GM12878 (cell line): Measurements from ENCODE around the gene DIAPH3. TPM values are rescaled to one million over a fixed set of nuclear protein-coding genes. Genes with fewer than 3 reads are reported as not detected.

Experiments
- ATAC-seq: fragments of 200-7000 bp; cut with Tn5 transposase; 3 replicates; pipeline ENCODE4 v1.9.1; 2020; ENCODE audit warnings: mild to moderate bottlenecking, moderate library complexity
- BruUV-seq: library from RNA; stranded (reverse); fragments of 400-500 nt; replicated peaks from 2 replicates; lab custom pipeline; 2021; lab: Mats Ljungman, UMichigan
- CTCF ChIA-PET: fragments of 300-600 bp; sonication (Branson Sonifier 250); formaldehyde crosslinking; extraction: SDS; loops from one replicate; lab custom pipeline; 2021; ENCODE audit warnings: inconsistent platforms; lab: Yijun Ruan, JAX
- POLR2A ChIA-PET: fragments of 350-600 bp; formaldehyde crosslinking; extraction: SDS; loops from one replicate; lab custom pipeline; 2021; ENCODE audit warnings: inconsistent platforms; lab: Charles Lee
- RAD21 ChIA-PET: fragments of 300-600 bp; sonication (Branson Sonifier 250); formaldehyde crosslinking; loops from one replicate; lab custom pipeline; 2023; ENCODE audit warnings: antibody characterized with exemption; ENCODE audit not compliant: unreplicated experiment; lab: Charles Lee
- SMC1A ChIA-PET: fragments of 300-600 bp; sonication (Branson Sonifier 250); formaldehyde crosslinking; loops from one replicate; lab custom pipeline; 2023; ENCODE audit not compliant: unreplicated experiment, uncharacterized antibody; lab: Charles Lee
- DNase-seq: peaks from one replicate; pipeline ENCODE4 v3.0.0-alpha.2; 2011; ENCODE audit warnings: low read depth, low spot score
- FAIRE-seq: peaks from 3 replicates; lab custom pipeline; 2011; peaks lifted over from hg19 to GRCh38; lab: Jason Lieb, UNC
- H2AFZ ChIP-seq: 2 replicates; pipeline ENCODE4 v1.6.0; 2011; ENCODE audit warnings: low read depth, low read length, control low read depth; ENCODE audit not compliant: control insufficient read depth
- H3K27ac ChIP-seq: 2 replicates; pipeline ENCODE4 v1.5.1; 2011; ENCODE audit warnings: control low read depth; ENCODE audit not compliant: control insufficient read depth, insufficient read depth
- H3K27me3 ChIP-seq, 2 experiments: replicated peaks in 1 of 2; 2 replicates each; pipeline versions ENCODE4 v1.6.0 to v1.6.1; 2011; ENCODE audit warnings: low read length in 1 of 2; ENCODE audit not compliant: control insufficient read depth in 2 of 2, insufficient read depth in 2 of 2
- H3K36me3 ChIP-seq, 2 experiments: 2 replicates each; pipeline ENCODE4 v1.5.1; 2011; ENCODE audit warnings: low read length in 1 of 2; ENCODE audit not compliant: control insufficient read depth in 2 of 2, insufficient read depth in 2 of 2
- H3K4me1 ChIP-seq: 2 replicates; pipeline ENCODE4 v1.6.1; 2011; ENCODE audit warnings: mild to moderate bottlenecking, low read length, moderate library complexity, mixed read lengths; ENCODE audit not compliant: control insufficient read depth, insufficient read depth
- H3K4me2 ChIP-seq: 2 replicates; pipeline ENCODE4 v1.6.0; 2011; ENCODE audit warnings: control low read depth; ENCODE audit not compliant: control insufficient read depth, insufficient read depth
- H3K4me3 ChIP-seq: fragments of 200-600 bp; sonication (generic); 2 replicates; pipeline ENCODE4 v1.5.1; 2016
- H3K79me2 ChIP-seq: 2 replicates; pipeline ENCODE4 v1.6.0; 2011; ENCODE audit warnings: low read length; ENCODE audit not compliant: control insufficient read depth, insufficient read depth
- H3K9ac ChIP-seq: 2 replicates; pipeline ENCODE4 v1.8.0; 2011; ENCODE audit warnings: low read length, control low read depth, mixed read lengths; ENCODE audit not compliant: control insufficient read depth, insufficient read depth
- H3K9me3 ChIP-seq: replicated peaks from 3 replicates; pipeline ENCODE4 v1.5.1; 2011; ENCODE audit warnings: mild to moderate bottlenecking, low read length; ENCODE audit not compliant: control insufficient read depth, insufficient read depth
- H4K20me1 ChIP-seq: 2 replicates; pipeline ENCODE4 v1.6.0; 2011; ENCODE audit not compliant: control insufficient read depth, insufficient read depth
- CEBPB ChIP-seq, 2 experiments: fragments of 150-350 bp in 1 of 2; IDR thresholded peaks; 2 replicates each; pipeline ENCODE4 v1.6.1; 2012 to 2014; ENCODE audit warnings: low read depth in 2 of 2, low read length in 2 of 2, borderline replicate concordance in 1 of 2, inconsistent platforms in 1 of 2
- CEBPZ ChIP-seq: fragments of 150-350 bp; IDR thresholded peaks from 2 replicates; pipeline ENCODE4 v1.6.1; 2016; ENCODE audit warnings: low read depth, low read length
- MEF2A ChIP-seq: IDR thresholded peaks from 2 replicates; pipeline ENCODE4 v1.6.1; 2011; ENCODE audit warnings: low read depth, mild to moderate bottlenecking, low read length, moderate library complexity; ENCODE audit not compliant: insufficient read depth
- MTA2 ChIP-seq: fragments of 450-650 bp; IDR thresholded peaks from 2 replicates; pipeline ENCODE4 v1.6.1; 2016; ENCODE audit warnings: low read depth, mild to moderate bottlenecking, moderate library complexity
- SMARCA5 ChIP-seq: fragments of 450-650 bp; IDR thresholded peaks from 2 replicates; pipeline ENCODE4 v1.6.1; 2017; ENCODE audit warnings: mild to moderate bottlenecking
- YY1 ChIP-seq: IDR thresholded peaks from 2 replicates; pipeline ENCODE4 v1.6.1; 2011; ENCODE audit warnings: low read depth, mild to moderate bottlenecking, low read length
- WGBS: methylation state at CpG from one replicate; pipeline ENCODE4 v1.1.6; 2016; ENCODE audit warnings: low lambda C conversion rate; ENCODE audit not compliant: insufficient replicate concordance, insufficient coverage; ENCODE audit errors: missing lambda C conversion rate; 5-methylcytosine and 5-hydroxymethylcytosine counted together
- in situ Hi-C: fragments of 300-500 bp; cut with MboI; formaldehyde crosslinking; loops from 9 replicates; pipeline ENCODE4 v1.14.3; 2018; ENCODE audit warnings: mixed read lengths
- intact Hi-C: fragments of 100-400 bp; cut with micrococcal nuclease; formaldehyde crosslinking; loops from one replicate; pipeline ENCODE4 v1.14.2; 2022; ENCODE audit not compliant: unreplicated experiment
- polyA plus RNA-seq, 11 experiments: library from polyadenylated mRNA; depleted of rRNA in 4 of 11; unstranded in 6 of 11; stranded (reverse) in 5 of 11; fragments of >200 nt; fragmentation: Nextera tagmentation in 4 of 11; fragmentation: Illumina TruSeq in 1 of 11; extraction: Ambion mirVana in 4 of 11; extraction: Trizol in 1 of 11; gene quantifications; 1 replicate in 1 of 11; 2 replicates in 10 of 11; pipeline versions ENCODE4 v1.2.1 to v1.2.3, GENCODE V29; 2011 to 2016; ENCODE audit warnings: inconsistent platforms in 2 of 11, missing spikeins in 2 of 11, low read depth in 1 of 11
- total RNA-seq, 4 experiments: library from RNA; depleted of rRNA in 3 of 4; stranded (reverse); fragments of >200 nt in 3 of 4; fragmentation: Illumina TruSeq in 1 of 4; extraction: Trizol in 1 of 4; gene quantifications; 2 replicates each; pipeline versions ENCODE4 v1.2.1 to v1.2.3, GENCODE V29; 2013 to 2021
- TF ChIP-seq, protein P1 (sequence below): fragments of 450-650 bp; IDR thresholded peaks from 2 replicates; pipeline ENCODE4 v1.6.1; 2016; ENCODE audit warnings: mild to moderate bottlenecking

The DIAPH3 gene
- total and polyA plus RNA-seq, 10 of the 15 experiments (the other 5 are each of a cell fraction or from before 2014, with no cell fraction given): 10.1 to 25.2 (median 15.4) TPM

- no TSS peak for BruUV-seq
- intact Hi-C loops: no loop called here
- 72% methylated on average over 2 of the region's 2 CpGs for WGBS
- no peak overlapping the region; the same call in 1 of the 2 replicates for H2AFZ ChIP-seq
- no peaks in the 10 kb centered on the region for H3K79me2 ChIP-seq
- H4K20me1 ChIP-seq: no peaks in the 10 kb centered on the region
- H3K36me3 ChIP-seq: no peaks in the 10 kb centered on the region
- no peaks in the 10 kb centered on the region for H3K9me3 ChIP-seq
- ATAC-seq: peak; percentile 64
- H3K4me1 ChIP-seq: peaks cover 4% of the 10 kb centered on the region; the same call in 1 of the 2 replicates
- TF ChIP-seq MTA2: peak; percentile 64
- TF ChIP-seq CEBPZ: no peak
- TF ChIP-seq CEBPB (IDR thresholded peaks at IDR 0.05; ENCODE audit: borderline replicate concordance in 1 of 2, low read depth in 2 of 2, low read length in 2 of 2): no peak
- no peak for TF ChIP-seq MEF2A
- no peak for TF ChIP-seq YY1
- no peak for TF ChIP-seq SMARCA5
- TF ChIP-seq, protein P1, sequence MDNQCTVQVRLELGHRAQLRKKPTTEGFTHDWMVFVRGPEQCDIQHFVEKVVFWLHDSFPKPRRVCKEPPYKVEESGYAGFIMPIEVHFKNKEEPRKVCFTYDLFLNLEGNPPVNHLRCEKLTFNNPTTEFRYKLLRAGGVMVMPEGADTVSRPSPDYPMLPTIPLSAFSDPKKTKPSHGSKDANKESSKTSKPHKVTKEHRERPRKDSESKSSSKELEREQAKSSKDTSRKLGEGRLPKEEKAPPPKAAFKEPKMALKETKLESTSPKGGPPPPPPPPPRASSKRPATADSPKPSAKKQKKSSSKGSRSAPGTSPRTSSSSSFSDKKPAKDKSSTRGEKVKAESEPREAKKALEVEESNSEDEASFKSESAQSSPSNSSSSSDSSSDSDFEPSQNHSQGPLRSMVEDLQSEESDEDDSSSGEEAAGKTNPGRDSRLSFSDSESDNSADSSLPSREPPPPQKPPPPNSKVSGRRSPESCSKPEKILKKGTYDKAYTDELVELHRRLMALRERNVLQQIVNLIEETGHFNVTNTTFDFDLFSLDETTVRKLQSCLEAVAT: no peak
- H3K9ac ChIP-seq: no peak overlapping the region
- no peaks in the 10 kb centered on the region for H3K27me3 ChIP-seq
- CTCF ChIA-PET: interaction anchor here (0.9 to 1.5 kb wide), 7 partner anchors 9 to 74 kb away, joined by 3 to 5 read pairs (median 3); no protein-coding TSS in a partner anchor
- POLR2A ChIA-PET: interaction anchor here (1.3 kb wide), 1 partner anchor 29 kb away, joined by 3 read pairs; no protein-coding TSS in a partner anchor
- SMC1A ChIA-PET: interaction anchor here (0.9 to 1.8 kb wide), 7 partner anchors 8 to 674 kb away, joined by 3 to 10 read pairs (median 4); no protein-coding TSS in a partner anchor
- DNase-seq: no peak
- H3K4me3 ChIP-seq: no peak overlapping the region
- peak overlapping the region; percentile 30; the same call in 1 of the 2 replicates for H3K4me2 ChIP-seq
- in situ Hi-C loops: no loop called here
- H3K27ac ChIP-seq: no peak overlapping the region
- peak; percentile 71 for FAIRE-seq
- RAD21 ChIA-PET: interaction anchor here (0.8 to 1.6 kb wide), 7 partner anchors 9 to 152 kb away, joined by 3 to 5 read pairs (median 4); no protein-coding TSS in a partner anchor
These were observed 409.3 kb downstream of the DIAPH3 start for GRCh38 chr13:59754411-59754810.
